GM21360 (cell line): Measurements from ENCODE around the gene CORIN.

Experiments used
- ATAC-seq: cut with Tn5 transposase; IDR thresholded peaks from one replicate; pipeline ENCODE4 v1.9.1; 2021; ENCODE audit warnings: mild to moderate bottlenecking, moderate library complexity; ENCODE audit not compliant: unreplicated experiment

The CORIN gene

GRCh38 chr4:47836641-47837093 is 1.2 kb downstream of the CORIN start:
- ATAC-seq, result peak; percentile 71

- ATAC-seq, result no peak
Measured at GRCh38 chr4:47835494-47835893, 2.4 kb downstream of the CORIN start.

- no peak for ATAC-seq
Measured at GRCh38 chr4:47831026-47831679, 6.7 kb downstream of the CORIN start.

- no peak for ATAC-seq
Measured at GRCh38 chr4:47830265-47831025, 7.4 kb downstream of the CORIN start.

- no peak for ATAC-seq
Measured at GRCh38 chr4:47829438-47829837, 8.4 kb downstream of the CORIN start.

GRCh38 chr4:47827343-47828047 is 10.4 kb downstream of the CORIN start:
- ATAC-seq, result no peak

- peak; percentile 61 for ATAC-seq
Measured at GRCh38 chr4:47824840-47825239, 13.0 kb downstream of the CORIN start.

GRCh38 chr4:47819178-47819577 is 18.7 kb downstream of the CORIN start:
- ATAC-seq, result no peak

GRCh38 chr4:47817275-47817674 is 20.6 kb downstream of the CORIN start:
- ATAC-seq, result no peak

- ATAC-seq, result no peak
Measured at GRCh38 chr4:47816748-47817147, 21.1 kb downstream of the CORIN start.

GRCh38 chr4:47814618-47815295 is 23.1 kb downstream of the CORIN start:
- ATAC-seq, result no peak

GRCh38 chr4:47809654-47810203 is 28.1 kb downstream of the CORIN start:
- no peak for ATAC-seq

GRCh38 chr4:47804598-47804997 is 33.3 kb downstream of the CORIN start:
- ATAC-seq, result no peak

GRCh38 chr4:47801481-47802002 is 36.3 kb downstream of the CORIN start:
- no peak for ATAC-seq

GRCh38 chr4:47798165-47798564 is 39.7 kb downstream of the CORIN start:
- no peak for ATAC-seq

GRCh38 chr4:47791965-47792364 is 45.9 kb downstream of the CORIN start:
- ATAC-seq, result no peak

GRCh38 chr4:47790105-47790504 is 47.8 kb downstream of the CORIN start:
- ATAC-seq, result no peak

- ATAC-seq, result no peak
Measured at GRCh38 chr4:47788126-47788525, 49.7 kb downstream of the CORIN start.

- ATAC-seq, result peak; percentile 94
Measured at GRCh38 chr4:47786958-47787370, 50.9 kb downstream of the CORIN start.

- no peak for ATAC-seq
Measured at GRCh38 chr4:47785153-47785552, 52.7 kb downstream of the CORIN start.

- no peak for ATAC-seq
Measured at GRCh38 chr4:47784222-47784621, 53.6 kb downstream of the CORIN start.
